Panc1 (cell line): ENCODE measurements around the gene ZCRB1. TPM values are rescaled to one million over a fixed set of nuclear protein-coding genes. Genes with fewer than 3 reads are reported as not detected.

Source experiments
- ATAC-seq: fragments of 200-7000 bp; cut with Tn5 transposase; 2 replicates; pipeline ENCODE4 v1.9.1; 2020; ENCODE audit warnings: mild to moderate bottlenecking, moderate library complexity
- BruUV-seq: library from RNA; stranded (reverse); fragments of 400-500 nt; replicated peaks from 2 replicates; lab custom pipeline; 2021; lab: Mats Ljungman, UMichigan
- CTCF ChIA-PET: fragments of 300-600 bp; sonication (Branson Sonifier 250); formaldehyde crosslinking; loops from one replicate; lab custom pipeline; 2022; ENCODE audit warnings: antibody characterized with exemption; lab: Charles Lee
- POLR2A ChIA-PET: fragments of 300-600 bp; sonication (Branson Sonifier 250); formaldehyde crosslinking; loops from one replicate; lab custom pipeline; 2022; ENCODE audit warnings: antibody characterized with exemption; lab: Charles Lee
- DNase-seq: peaks from one replicate; pipeline ENCODE4 v3.0.0-alpha.2; 2010; ENCODE audit warnings: low read depth, low spot score
- H3K27ac ChIP-seq: 2 replicates; pipeline ENCODE4 v1.5.1; 2011; ENCODE audit warnings: mild to moderate bottlenecking, low read length, inconsistent platforms
- H3K27me3 ChIP-seq: fragments of 200-500 bp; sonication (Bioruptor generic); 2 replicates; pipeline ENCODE4 v1.6.0; 2014; ENCODE audit warnings: low read length, inconsistent platforms; ENCODE audit not compliant: control insufficient read depth, insufficient read depth
- H3K36me3 ChIP-seq: fragments of 200-500 bp; sonication (Bioruptor generic); 2 replicates; pipeline ENCODE4 v1.5.1; 2014; ENCODE audit warnings: inconsistent platforms, mild to moderate bottlenecking, low read length, moderate library complexity; ENCODE audit not compliant: control insufficient read depth, insufficient read depth
- H3K4me1 ChIP-seq: 2 replicates; pipeline ENCODE4 v1.5.1; 2011; ENCODE audit warnings: inconsistent platforms, mild to moderate bottlenecking, low read length, moderate library complexity; ENCODE audit not compliant: control insufficient read depth, insufficient read depth
- H3K4me3 ChIP-seq, 2 experiments: 2 replicates each; pipeline ENCODE4 v1.5.1; 2011 to 2012; ENCODE audit warnings: low read depth in 2 of 2, low read length in 2 of 2, mild to moderate bottlenecking in 2 of 2, inconsistent platforms in 1 of 2, moderate library complexity in 1 of 2
- H3K9me3 ChIP-seq: fragments of 200-500 bp; sonication (Bioruptor generic); 2 replicates; pipeline ENCODE4 v1.5.1; 2014; ENCODE audit warnings: low read depth, mild to moderate bottlenecking, inconsistent platforms, low read length, moderate library complexity; ENCODE audit not compliant: control insufficient read depth, insufficient read depth
- CTCF ChIP-seq: fragments of 450-650 bp; IDR thresholded peaks from 2 replicates; pipeline ENCODE4 v1.5.1; 2017; ENCODE audit warnings: mild to moderate bottlenecking
- POLR2AphosphoS5 ChIP-seq: IDR thresholded peaks from 2 replicates; pipeline ENCODE4 v1.6.1; 2012; ENCODE audit warnings: mild to moderate bottlenecking, low read depth, low read length, moderate library complexity
- REST ChIP-seq, 2 experiments: IDR thresholded peaks; 2 replicates each; pipeline ENCODE4 v1.6.1; 2011 to 2012; ENCODE audit warnings: low read depth in 2 of 2, control low read depth in 1 of 2, low read length in 1 of 2, mild to moderate bottlenecking in 1 of 2, moderate library complexity in 1 of 2; ENCODE audit not compliant: insufficient read depth in 1 of 2
- SIN3A ChIP-seq: IDR thresholded peaks from 2 replicates; pipeline ENCODE4 v1.6.1; 2012; ENCODE audit warnings: low read depth, mild to moderate bottlenecking, low read length, moderate library complexity, borderline replicate concordance; ENCODE audit not compliant: insufficient read depth
- TCF7L2 ChIP-seq: IDR thresholded peaks from 2 replicates; pipeline ENCODE4 v1.6.1; 2011; ENCODE audit warnings: mild to moderate bottlenecking, low read depth, low read length, inconsistent platforms
- in situ Hi-C: cut with HindIII; loops from 2 replicates; pipeline ENCODE4 v1.10.0; 2016; ENCODE audit warnings: low sequenced_read_pairs, low pct_unique_long_range_greater_than_20kb
- intact Hi-C: fragments of 100-400 bp; cut with micrococcal nuclease; formaldehyde crosslinking; loops from one replicate; pipeline ENCODE4 v1.10.0; 2022; ENCODE audit not compliant: unreplicated experiment
- total RNA-seq: library from RNA; stranded (reverse); gene quantifications from one replicate; pipeline ENCODE4 v1.2.1, GENCODE V29; 2021; ENCODE audit not compliant: unreplicated experiment

The ZCRB1 gene
- total RNA-seq, 1 experiment from 2014 or later, result 68.8 TPM

- intact Hi-C loops (no loop called here), in situ Hi-C loops (no loop called here)
- Histone ChIP-seq H3K4me1 (no peaks in the 10 kb centered on the region), H3K4me3 (no peak overlapping the region), H3K9me3 (no peaks in the 10 kb centered on the region), H3K27ac (no peak overlapping the region), H3K36me3 (no peaks in the 10 kb centered on the region), H3K27me3 (no peaks in the 10 kb centered on the region; the same call in 1 of the 2 replicates)
- CTCF ChIA-PET, result no interaction called here
- DNase-seq (no peak), ATAC-seq (no peak)
- POLR2A ChIA-PET, result no interaction called here
- no TSS peak for BruUV-seq
- TF ChIP-seq REST (IDR thresholded peaks at IDR 0.05; ENCODE audit: insufficient read depth in 1 of 2, low read depth in 2 of 2, low read length in 1 of 2) (no peak), TCF7L2 (no peak), CTCF (no peak), POLR2AphosphoS5 (no peak), SIN3A (no peak)
These were observed 59.2 kb downstream of the ZCRB1 start for GRCh38 chr12:42266579-42267230.

GRCh38 chr12:42262271-42262670 lies 63.6 kb downstream of the ZCRB1 start:
- ChIA-PET POLR2A (no interaction called here), CTCF (no interaction called here)
- DNase-seq, result no peak
- TF ChIP-seq SIN3A, result no peak
- TF ChIP-seq CTCF, result no peak
- no peak for TF ChIP-seq TCF7L2
- no peak for TF ChIP-seq POLR2AphosphoS5
- TF ChIP-seq REST (IDR thresholded peaks at IDR 0.05; ENCODE audit: insufficient read depth in 1 of 2, low read depth in 2 of 2, low read length in 1 of 2), result no peak
- BruUV-seq, result no TSS peak
- Histone ChIP-seq H3K27me3 (no peaks in the 10 kb centered on the region; the same call in 1 of the 2 replicates), H3K4me1 (no peaks in the 10 kb centered on the region), H3K36me3 (no peaks in the 10 kb centered on the region), H3K9me3 (no peaks in the 10 kb centered on the region), H3K27ac (no peak overlapping the region), H3K4me3 (no peak overlapping the region)
- in situ Hi-C loops, result no loop called here
- intact Hi-C loops, result no loop called here
- no peak for ATAC-seq
